Adrenal gland (tissue), 5 donors: ENCODE data around the gene LARP1.

Source experiments
- CTCF ChIP-seq, 6 experiments: fragments of 450-650 bp in 4 of 6; fragments of 200-600 bp in 2 of 6; sonication (generic) in 1 of 6; IDR thresholded peaks; 1 replicate in 5 of 6; 2 replicates in 1 of 6; pipeline versions ENCODE4 v1.5.1 to v1.8.0; 2016 to 2021; ENCODE audit warnings: antibody characterized with exemption in 6 of 6, mild to moderate bottlenecking in 2 of 6, moderate library complexity in 1 of 6
- POLR2A ChIP-seq, 2 donors: fragments of 450-650 bp; IDR thresholded peaks; one replicate each; pipeline ENCODE4 v1.6.1; 2017; ENCODE audit warnings: antibody characterized with exemption in 2 of 2, mild to moderate bottlenecking in 2 of 2, moderate library complexity in 1 of 2
- donor health status: DM: no; HTN: no; CAD: no.

DNA sequence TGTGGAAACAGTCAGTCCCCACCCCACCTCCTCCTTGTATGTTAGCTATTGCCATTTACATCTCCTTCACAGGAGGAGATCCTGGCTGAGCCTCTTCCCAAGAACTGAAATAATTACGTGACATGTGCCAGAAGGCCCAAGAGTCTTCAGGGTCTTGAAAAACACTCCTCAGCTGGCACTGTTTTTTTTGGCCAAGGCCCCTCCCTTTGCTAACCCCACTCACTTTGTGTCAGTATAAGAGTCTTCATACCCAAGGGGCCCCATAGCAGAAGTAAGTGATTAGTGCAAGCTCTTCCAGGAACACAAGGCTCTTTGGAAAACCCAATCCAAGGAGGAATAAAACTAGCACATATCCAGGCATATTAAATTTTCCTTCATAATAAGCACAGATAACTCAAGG, 5.7 kb upstream of the LARP1 start:
- TF ChIP-seq POLR2A (IDR thresholded peaks at IDR 0.05) (no peak), CTCF (IDR thresholded peaks at IDR 0.05) (no peak)
